Measurements from ENCODE around the gene RBMS2. TPM values are rescaled to one million over a fixed set of nuclear protein-coding genes. Genes with fewer than 3 reads are reported as not detected.
A peak's percentile ranks its signal among the peaks of the same experiment; 100 is the strongest.

RBMS2 gene
- total RNA-seq, 1 donor from 2014 or later, result 21.6 TPM

- no peak for DNase-seq (ENCODE audit: low read depth, low spot score)
These were observed 60.0 kb downstream of the RBMS2 start for GRCh38 chr12:56581418-56582145.

- DNase-seq (ENCODE audit: low read depth, low spot score), result no peak
These were observed 63.5 kb downstream of the RBMS2 start for GRCh38 chr12:56585098-56585497.

GRCh38 chr12:56589783-56590182, 68.2 kb downstream of the RBMS2 start:
- DNase-seq (ENCODE audit: low read depth, low spot score), result no peak

- no peak for DNase-seq (ENCODE audit: low read depth, low spot score)
These were observed 68.7 kb downstream of the RBMS2 start for GRCh38 chr12:56590237-56590830.

GRCh38 chr12:56591126-56591525, 69.5 kb downstream of the RBMS2 start:
- DNase-seq (ENCODE audit: low read depth, low spot score), result no peak

- no peak for DNase-seq (ENCODE audit: low read depth, low spot score)
These were observed 70.3 kb downstream of the RBMS2 start for GRCh38 chr12:56591961-56592360.

GRCh38 chr12:56593909-56594621, 72.4 kb downstream of the RBMS2 start:
- DNase-seq (ENCODE audit: low read depth, low spot score), result no peak

GRCh38 chr12:56596815-56597214, 75.2 kb downstream of the RBMS2 start:
- DNase-seq (ENCODE audit: low read depth, low spot score), result no peak

- DNase-seq (ENCODE audit: low read depth, low spot score), result no peak
These were observed 77.4 kb downstream of the RBMS2 start for GRCh38 chr12:56599041-56599440.

- DNase-seq (ENCODE audit: low read depth, low spot score), result no peak
These were observed 78.2 kb downstream of the RBMS2 start for GRCh38 chr12:56599797-56600196.

- DNase-seq (ENCODE audit: low read depth, low spot score), result no peak
These were observed 79.1 kb downstream of the RBMS2 start for GRCh38 chr12:56600753-56601152.

GRCh38 chr12:56601503-56601902, 79.9 kb downstream of the RBMS2 start:
- no peak for DNase-seq (ENCODE audit: low read depth, low spot score)

- no peak for DNase-seq (ENCODE audit: low read depth, low spot score)
These were observed 80.6 kb downstream of the RBMS2 start for GRCh38 chr12:56602239-56602638.

- DNase-seq (ENCODE audit: low read depth, low spot score), result no peak
These were observed 82.7 kb downstream of the RBMS2 start for GRCh38 chr12:56604355-56604754.

- DNase-seq (ENCODE audit: low read depth, low spot score), result no peak
These were observed 93.0 kb downstream of the RBMS2 start for GRCh38 chr12:56614627-56615026.

- no peak for DNase-seq (ENCODE audit: low read depth, low spot score)
These were observed 94.6 kb downstream of the RBMS2 start for GRCh38 chr12:56616244-56616643.

- DNase-seq (ENCODE audit: low read depth, low spot score), result no peak
These were observed 95.3 kb downstream of the RBMS2 start for GRCh38 chr12:56616925-56617324.

GRCh38 chr12:56622535-56622934, 100.9 kb downstream of the RBMS2 start:
- no peak for DNase-seq (ENCODE audit: low read depth, low spot score)

- no peak for DNase-seq (ENCODE audit: low read depth, low spot score)
These were observed 105.1 kb downstream of the RBMS2 start for GRCh38 chr12:56626701-56627100.

- peak; percentile 24 for DNase-seq (ENCODE audit: low read depth, low spot score)
These were observed 107.2 kb downstream of the RBMS2 start for GRCh38 chr12:56628671-56629458.

GRCh38 chr12:56629459-56630179, 108.0 kb downstream of the RBMS2 start:
- no peak for DNase-seq (ENCODE audit: low read depth, low spot score)
